GM12874 (cell line): ENCODE measurements around the gene CDK11B.

Source experiments
- TF ChIP-seq, protein P1 (sequence below): IDR thresholded peaks from 2 replicates; pipeline ENCODE4 v1.5.1; 2011; ENCODE audit warnings: low read depth, mild to moderate bottlenecking, control low read depth, low read length, moderate library complexity; ENCODE audit not compliant: insufficient read depth

CDK11B gene

DNA sequence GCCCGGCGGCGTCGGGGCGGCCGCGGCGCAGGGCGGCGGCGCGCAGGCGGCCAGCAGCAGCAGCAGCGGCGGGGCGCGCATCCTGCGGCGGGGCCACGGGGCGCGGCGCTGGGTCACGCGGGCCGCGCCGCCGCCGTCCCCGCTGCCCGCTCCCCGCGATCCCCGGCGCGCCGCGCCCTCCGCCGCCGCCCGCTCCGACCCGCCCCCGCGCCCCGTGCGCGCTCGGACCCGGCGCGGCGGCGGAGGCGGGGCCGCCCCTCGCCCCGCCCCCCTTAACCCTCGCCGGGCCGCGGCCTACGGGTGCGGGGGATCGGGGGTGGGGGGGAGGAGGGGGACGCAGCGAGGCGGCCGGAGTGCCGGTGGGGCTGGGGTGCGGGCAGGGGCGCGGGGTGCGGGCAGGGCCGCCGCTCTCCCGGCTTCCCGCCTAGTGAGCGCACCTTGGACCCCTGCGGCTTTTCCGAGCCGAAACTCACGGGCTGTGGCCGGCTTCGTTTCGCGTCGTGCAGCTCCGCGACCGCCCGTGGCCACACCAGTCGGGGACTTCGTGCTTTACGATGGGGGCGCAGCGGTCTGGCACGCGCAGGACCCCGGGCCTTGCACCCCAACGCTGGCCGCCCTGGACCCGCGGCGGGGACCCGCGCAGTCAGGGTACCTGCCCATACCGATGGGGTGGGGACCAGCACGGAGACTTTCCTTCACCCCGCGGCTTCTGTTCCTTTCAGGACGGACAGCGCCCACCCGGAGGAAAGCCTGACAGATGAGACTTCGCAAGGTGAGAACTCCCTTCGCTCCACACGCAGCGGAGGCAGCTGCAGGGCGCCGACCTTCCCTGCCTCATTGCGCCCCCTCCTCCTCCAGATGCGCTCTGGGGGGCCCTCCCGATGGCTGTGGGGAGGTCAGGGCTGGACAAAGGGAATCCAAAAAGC, 58.6 kb downstream of the CDK11B start, which contains the start of gene FNDC10:
TSS of gene FNDC10 (minus strand) at position 201 of the 926 bp plus-strand sequence. CDS start at position 81, 120 bp downstream.
- TF ChIP-seq, protein P1, sequence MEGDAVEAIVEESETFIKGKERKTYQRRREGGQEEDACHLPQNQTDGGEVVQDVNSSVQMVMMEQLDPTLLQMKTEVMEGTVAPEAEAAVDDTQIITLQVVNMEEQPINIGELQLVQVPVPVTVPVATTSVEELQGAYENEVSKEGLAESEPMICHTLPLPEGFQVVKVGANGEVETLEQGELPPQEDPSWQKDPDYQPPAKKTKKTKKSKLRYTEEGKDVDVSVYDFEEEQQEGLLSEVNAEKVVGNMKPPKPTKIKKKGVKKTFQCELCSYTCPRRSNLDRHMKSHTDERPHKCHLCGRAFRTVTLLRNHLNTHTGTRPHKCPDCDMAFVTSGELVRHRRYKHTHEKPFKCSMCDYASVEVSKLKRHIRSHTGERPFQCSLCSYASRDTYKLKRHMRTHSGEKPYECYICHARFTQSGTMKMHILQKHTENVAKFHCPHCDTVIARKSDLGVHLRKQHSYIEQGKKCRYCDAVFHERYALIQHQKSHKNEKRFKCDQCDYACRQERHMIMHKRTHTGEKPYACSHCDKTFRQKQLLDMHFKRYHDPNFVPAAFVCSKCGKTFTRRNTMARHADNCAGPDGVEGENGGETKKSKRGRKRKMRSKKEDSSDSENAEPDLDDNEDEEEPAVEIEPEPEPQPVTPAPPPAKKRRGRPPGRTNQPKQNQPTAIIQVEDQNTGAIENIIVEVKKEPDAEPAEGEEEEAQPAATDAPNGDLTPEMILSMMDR = no peak

DNA sequence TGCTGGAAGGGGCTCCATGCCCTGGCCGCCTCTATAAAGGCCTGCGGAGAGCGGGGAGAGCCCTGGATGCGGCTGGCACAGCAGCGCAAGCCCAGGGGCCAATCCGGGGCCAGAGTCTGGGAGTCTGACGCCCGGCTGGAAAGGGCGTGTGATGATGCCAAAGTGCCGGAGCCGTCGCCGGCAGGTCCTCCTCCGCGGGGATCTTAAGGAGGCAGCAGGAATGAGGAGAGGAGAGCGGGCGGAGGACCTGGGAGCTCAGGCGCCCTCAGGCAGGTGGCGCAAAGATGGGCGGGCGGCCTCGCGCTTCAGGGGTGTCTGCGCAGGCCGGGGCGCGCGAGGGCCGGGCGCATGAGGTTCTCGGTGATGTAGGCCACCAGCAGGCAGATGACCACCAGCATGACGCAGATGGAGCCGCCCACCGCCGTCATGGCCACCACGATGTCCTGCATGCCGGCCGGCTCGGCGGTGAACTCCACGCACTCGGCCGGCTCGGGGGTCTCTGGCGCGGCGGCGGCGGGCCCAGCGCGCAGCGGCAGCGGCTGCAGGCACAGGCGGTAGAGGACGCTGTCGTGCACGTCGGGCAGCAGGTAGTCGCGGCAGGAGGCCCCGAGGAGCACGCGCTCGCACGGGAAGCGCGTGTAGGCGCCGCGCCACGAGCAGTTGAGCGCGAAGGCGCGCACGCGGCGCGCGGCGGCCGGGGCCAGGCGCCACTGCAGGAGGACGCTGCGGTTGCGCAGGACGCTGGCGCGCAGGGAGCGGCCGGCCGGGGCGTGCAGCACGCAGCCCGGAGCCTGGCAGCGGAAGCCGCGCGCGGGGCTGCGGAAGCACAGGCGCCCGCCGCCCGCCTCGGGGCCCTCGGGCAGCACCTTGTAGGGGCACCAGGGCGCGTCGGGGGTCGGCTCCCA, 59.5 kb downstream of the CDK11B start:
- TF ChIP-seq, protein P1 = peak; percentile 22; the same call in 1 of the 2 replicates

DNA sequence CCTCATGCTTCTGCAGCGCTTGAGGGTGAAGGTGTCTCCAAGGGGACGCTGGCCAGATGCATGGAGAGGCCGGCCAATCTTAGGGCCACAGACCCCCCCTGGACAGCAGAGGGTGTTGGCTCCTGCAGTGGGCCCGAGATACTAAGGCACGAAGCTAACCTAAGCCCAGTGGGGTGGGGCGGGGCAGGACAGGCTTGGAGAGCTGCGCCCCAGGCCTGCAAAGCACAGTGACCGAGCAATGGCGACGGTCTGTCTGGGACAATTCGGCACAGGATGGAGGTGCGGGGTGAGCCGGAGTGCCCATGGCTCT, 60.1 kb downstream of the CDK11B start:
- TF ChIP-seq, protein P1 = no peak

DNA sequence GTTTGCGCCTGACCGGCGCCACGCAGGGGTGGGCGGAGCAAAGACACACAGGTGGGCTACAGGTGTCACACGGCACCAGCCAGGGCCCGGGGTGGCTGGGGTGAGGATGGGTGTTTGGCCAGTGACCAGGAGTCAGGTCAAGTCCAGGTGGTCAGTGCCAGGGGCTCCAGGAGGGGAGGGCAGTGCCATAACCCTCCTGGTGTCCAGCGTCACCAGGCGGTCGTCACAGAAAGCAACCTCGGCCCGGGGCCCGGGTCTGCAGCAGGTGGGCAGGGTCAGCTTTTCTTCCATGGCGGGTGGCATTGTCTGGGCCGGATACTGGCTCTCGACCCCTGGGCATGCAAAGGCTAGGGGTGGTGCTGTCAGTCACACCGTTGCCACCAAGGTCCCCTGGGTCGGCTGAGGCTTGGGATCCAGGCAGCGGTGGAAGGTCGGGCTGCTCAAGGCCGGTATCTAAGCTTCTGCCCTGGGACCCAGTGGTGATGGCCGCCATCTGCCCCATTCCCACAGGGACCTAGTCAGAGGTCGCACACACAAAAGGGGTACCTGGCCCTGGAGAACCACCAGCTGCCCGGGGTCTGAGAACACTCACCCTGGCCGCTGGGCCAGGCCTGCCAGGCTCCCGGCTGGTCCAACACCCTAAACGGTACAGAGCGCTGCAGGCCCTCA, 60.6 kb downstream of the CDK11B start:
- TF ChIP-seq, protein P1 = no peak

DNA sequence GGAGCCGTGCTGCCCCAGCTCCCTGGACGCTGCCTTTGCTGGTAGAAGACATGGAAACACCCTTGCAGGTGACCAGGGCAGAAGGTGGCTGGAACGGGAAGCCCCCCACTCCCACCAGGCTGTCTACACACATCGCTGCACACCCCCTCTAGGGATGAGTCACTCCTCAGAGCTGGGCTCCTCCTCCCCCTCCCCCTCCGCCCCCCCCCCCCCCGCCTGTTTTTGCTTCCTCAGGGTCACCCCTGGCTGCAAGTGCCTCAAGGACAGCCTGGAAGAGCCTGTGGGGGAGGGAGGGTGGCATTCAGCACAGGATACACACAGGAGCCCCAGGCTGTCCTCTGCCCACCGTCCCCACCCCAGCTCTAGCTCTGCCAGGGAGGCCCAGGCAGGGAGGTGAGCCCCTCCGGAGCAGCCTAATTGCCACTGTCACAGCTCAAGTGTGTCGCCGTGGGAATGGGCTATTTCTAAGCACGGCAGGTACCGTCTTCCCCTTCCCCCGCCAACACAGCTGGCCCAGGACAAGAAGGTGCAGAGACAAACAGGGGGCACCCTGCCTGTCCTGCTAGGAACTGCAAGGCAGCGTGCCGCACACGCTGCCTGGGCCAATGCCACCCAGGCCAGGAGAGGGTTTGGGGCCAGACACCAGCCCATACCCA, 61.4 kb downstream of the CDK11B start:
- TF ChIP-seq, protein P1 = peak; percentile 50

DNA sequence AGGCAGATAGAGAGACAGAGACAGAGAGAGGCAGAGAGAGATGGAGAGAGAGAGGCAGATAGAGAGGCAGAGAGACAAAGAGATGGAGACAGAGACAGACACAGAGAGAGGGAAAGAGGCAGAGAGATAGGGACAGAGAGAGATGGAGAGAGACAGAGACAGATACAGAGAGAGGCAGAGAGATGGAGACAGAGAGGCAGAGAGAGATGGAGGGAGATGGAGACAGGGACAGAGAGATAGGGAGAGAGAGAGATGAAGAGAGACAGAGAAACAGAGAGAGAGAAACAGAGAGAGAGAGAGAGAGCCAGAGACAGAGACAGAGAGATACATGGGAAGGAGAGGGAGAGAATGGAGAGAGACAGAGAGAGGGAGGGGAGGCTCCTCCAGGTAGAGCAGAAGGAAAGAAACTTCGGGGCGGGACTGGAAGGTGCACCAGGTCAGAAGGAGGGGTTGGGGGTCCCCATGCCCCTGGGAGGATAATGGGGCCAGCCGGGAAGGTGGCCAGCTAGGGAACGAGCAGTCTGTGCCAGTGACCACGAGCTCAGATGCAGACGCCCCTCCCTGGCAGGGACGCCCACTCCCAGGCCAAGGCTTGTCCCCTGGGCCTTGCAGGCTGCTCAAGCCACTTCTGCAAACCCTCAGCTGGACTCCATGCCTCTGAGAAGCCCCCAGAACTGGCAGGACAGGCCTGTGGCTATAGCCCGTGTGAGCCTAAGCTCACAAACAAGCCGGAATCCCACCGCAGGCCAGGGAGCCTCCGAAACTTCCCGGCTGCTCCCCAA, 62.1 kb downstream of the CDK11B start:
- TF ChIP-seq, protein P1 = no peak
